NCI-H146 (cell line): ENCODE results near the gene SGSH.
"Not testable (repeated sequence)": the region's sequence is repeated elsewhere in the genome, so short reads cannot be mapped to it uniquely, and the experiment has no call there.

ENCODE experiments used
- DNase-seq: peaks from one replicate; lab custom pipeline; 2025; lab: John Stamatoyannopoulos, UW

Gene SGSH

GRCh38 chr17:80210348-80211108 lies 9.6 kb downstream of the SGSH start:
- DNase-seq, result no peak

- no peak for DNase-seq
Observed at GRCh38 chr17:80209765-80210164, 10.4 kb downstream of the SGSH start.

GRCh38 chr17:80208050-80208449 lies 12.1 kb downstream of the SGSH start:
- no peak for DNase-seq

- DNase-seq, result no peak
Observed at GRCh38 chr17:80205811-80206210, 14.3 kb downstream of the SGSH start.

GRCh38 chr17:80204626-80205468 lies 15.3 kb downstream of the SGSH start:
- no peak for DNase-seq

- DNase-seq, result no peak
Observed at GRCh38 chr17:80203471-80203963, 16.6 kb downstream of the SGSH start.

- DNase-seq, result no peak
Observed at GRCh38 chr17:80202197-80202596, 17.9 kb downstream of the SGSH start.

GRCh38 chr17:80201446-80201845 lies 18.7 kb downstream of the SGSH start:
- DNase-seq, result no peak

- not testable (repeated sequence) for DNase-seq
Observed at GRCh38 chr17:80199295-80199694, 20.8 kb downstream of the SGSH start.

- DNase-seq, result no peak
Observed at GRCh38 chr17:80198144-80198661, 21.9 kb downstream of the SGSH start.

- DNase-seq, result no peak
Observed at GRCh38 chr17:80196652-80197051, 23.5 kb downstream of the SGSH start.

- DNase-seq, result peak; percentile 39
Observed at GRCh38 chr17:80195671-80196529, 24.2 kb downstream of the SGSH start.

- no peak for DNase-seq
Observed at GRCh38 chr17:80195141-80195540, 25.0 kb downstream of the SGSH start.

GRCh38 chr17:80191865-80192661 lies 28.1 kb downstream of the SGSH start:
- DNase-seq, result no peak

- DNase-seq, result no peak
Observed at GRCh38 chr17:80191192-80191591, 28.9 kb downstream of the SGSH start.

GRCh38 chr17:80190716-80191115 lies 29.4 kb downstream of the SGSH start:
- no peak for DNase-seq

GRCh38 chr17:80189611-80190010 lies 30.5 kb downstream of the SGSH start:
- DNase-seq, result no peak

GRCh38 chr17:80187515-80187941 lies 32.6 kb downstream of the SGSH start:
- DNase-seq, result no peak

GRCh38 chr17:80187090-80187489 lies 33.0 kb downstream of the SGSH start:
- DNase-seq, result no peak

- DNase-seq, result no peak
Observed at GRCh38 chr17:80185968-80186367, 34.2 kb downstream of the SGSH start.

- DNase-seq, result no peak
Observed at GRCh38 chr17:80184423-80184714, 35.8 kb downstream of the SGSH start.
